C4-2B (cell line): Measurements from ENCODE around the gene UNC5C.

ENCODE experiments used
- ZFX ChIP-seq: fragments of 450-650 bp; IDR thresholded peaks from 2 replicates; pipeline ENCODE4 v1.6.1; 2017
- TF ChIP-seq, protein P1 (sequence below): fragments of 450-650 bp; conservative IDR thresholded peaks from 2 replicates; pipeline ENCODE4 v1.5.1; 2017; ENCODE audit warnings: mild to moderate bottlenecking

DNA sequence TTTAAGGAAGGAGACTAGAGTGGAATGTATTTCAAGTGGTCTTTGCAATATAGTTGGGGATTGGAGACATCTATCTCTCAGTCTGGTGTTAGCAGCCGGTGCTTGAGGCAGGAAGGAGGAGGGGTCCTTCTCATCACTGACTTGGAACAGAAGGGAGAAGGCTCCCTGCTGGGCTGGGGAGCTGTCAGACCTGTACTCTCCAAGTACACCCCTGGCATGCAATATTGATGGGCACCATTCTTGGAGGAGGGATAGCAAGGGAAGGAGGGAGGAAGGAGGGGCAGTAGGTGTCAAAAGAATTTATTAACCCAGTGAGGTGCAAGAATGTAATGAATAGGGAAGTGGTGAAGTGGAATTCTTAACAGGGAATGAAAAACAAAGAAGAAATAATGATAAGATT is 338.8 kb downstream of the UNC5C start:
- TF ChIP-seq, protein P1, sequence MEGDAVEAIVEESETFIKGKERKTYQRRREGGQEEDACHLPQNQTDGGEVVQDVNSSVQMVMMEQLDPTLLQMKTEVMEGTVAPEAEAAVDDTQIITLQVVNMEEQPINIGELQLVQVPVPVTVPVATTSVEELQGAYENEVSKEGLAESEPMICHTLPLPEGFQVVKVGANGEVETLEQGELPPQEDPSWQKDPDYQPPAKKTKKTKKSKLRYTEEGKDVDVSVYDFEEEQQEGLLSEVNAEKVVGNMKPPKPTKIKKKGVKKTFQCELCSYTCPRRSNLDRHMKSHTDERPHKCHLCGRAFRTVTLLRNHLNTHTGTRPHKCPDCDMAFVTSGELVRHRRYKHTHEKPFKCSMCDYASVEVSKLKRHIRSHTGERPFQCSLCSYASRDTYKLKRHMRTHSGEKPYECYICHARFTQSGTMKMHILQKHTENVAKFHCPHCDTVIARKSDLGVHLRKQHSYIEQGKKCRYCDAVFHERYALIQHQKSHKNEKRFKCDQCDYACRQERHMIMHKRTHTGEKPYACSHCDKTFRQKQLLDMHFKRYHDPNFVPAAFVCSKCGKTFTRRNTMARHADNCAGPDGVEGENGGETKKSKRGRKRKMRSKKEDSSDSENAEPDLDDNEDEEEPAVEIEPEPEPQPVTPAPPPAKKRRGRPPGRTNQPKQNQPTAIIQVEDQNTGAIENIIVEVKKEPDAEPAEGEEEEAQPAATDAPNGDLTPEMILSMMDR: no peak
- no peak for TF ChIP-seq ZFX
